Endothelial cell of umbilical vein (primary cell): ENCODE data around the gene BPHL. TPM values are rescaled to one million over a fixed set of nuclear protein-coding genes. Genes with fewer than 3 reads are reported as not detected.

Experiments
- polyA plus RNA-seq, 4 experiments: library from polyadenylated mRNA; depleted of rRNA in 3 of 4; stranded (reverse) in 3 of 4; unstranded in 1 of 4; fragments of >200 nt; gene quantifications; 2 replicates each; pipeline versions ENCODE4 v1.2.1 to v1.2.3, GENCODE V29; 2011 to 2012; ENCODE audit warnings: missing spikeins in 1 of 4
- small RNA-seq: library from RNA; depleted of rRNA; stranded (forward); fragments of <200 nt; gene quantifications from one replicate; pipeline ENCODE3, GENCODE V24; 2012; ENCODE audit warnings: low replicate concordance, low read depth; ENCODE audit not compliant: insufficient read depth, insufficient read length
- total RNA-seq: library from RNA; stranded (reverse); gene quantifications from 2 replicates; pipeline ENCODE4 v1.2.3, GENCODE V29; 2021

The BPHL gene
- total and polyA plus RNA-seq, 2 donors (not counting 3 experiments of a cell fraction or from before 2014, with no cell fraction given) = 12.3 to 14.8 TPM

Small RNAs within 50 kb of the gene (small RNA-seq; reads per million reads assigned to genes)
- gene RNA5SP201 = not detected

Other genes with a start within 250 kb of the BPHL start
- 37.0 and 58.0 TPM in 2 replicates for gene SERPINB9, start 215.4 kb upstream of the BPHL start, total RNA-seq
- gene SERPINB9, start 215.4 kb upstream of the BPHL start, polyA plus RNA-seq = 47.3 and 51.6 TPM in 2 replicates
- 145 and 155 TPM in 2 replicates for gene SERPINB6, start 147.1 kb upstream of the BPHL start, total RNA-seq
- gene SERPINB6, start 147.1 kb upstream of the BPHL start, polyA plus RNA-seq = 148 and 151 TPM in 2 replicates
- gene NQO2, start 118.8 kb upstream of the BPHL start, total RNA-seq = 27.6 and 31.6 TPM in 2 replicates
- 44.1 and 48.0 TPM in 2 replicates for gene NQO2, start 118.8 kb upstream of the BPHL start, polyA plus RNA-seq
- gene RIPK1, start 50.2 kb upstream of the BPHL start, total RNA-seq = 20.2 and 20.6 TPM in 2 replicates
- 10.1 and 11.2 TPM in 2 replicates for gene RIPK1, start 50.2 kb upstream of the BPHL start, polyA plus RNA-seq
- 73.2 and 80.3 TPM in 2 replicates for gene TUBB2A, start 38.8 kb downstream of the BPHL start, total RNA-seq
- gene TUBB2A, start 38.8 kb downstream of the BPHL start, polyA plus RNA-seq = 99.2 and 128 TPM in 2 replicates
- gene TUBB2B, start 108.9 kb downstream of the BPHL start, total RNA-seq = 3.6 and 8.3 TPM in 2 replicates
- gene TUBB2B, start 108.9 kb downstream of the BPHL start, polyA plus RNA-seq = 5.1 and 7.8 TPM in 2 replicates
- 31.1 and 31.4 TPM in 2 replicates for gene PSMG4, start 140.2 kb downstream of the BPHL start, total RNA-seq
- gene PSMG4, start 140.2 kb downstream of the BPHL start, polyA plus RNA-seq = 46.0 and 72.2 TPM in 2 replicates